IMR-90 (cell line): ENCODE measurements around the gene ARMC5.

Experiments
- CEBPB ChIP-seq: IDR thresholded peaks from 2 replicates; pipeline ENCODE4 v1.6.1; 2012; ENCODE audit warnings: low read depth, low read length, improper control_type of control experiment
- CHD1 ChIP-seq: IDR thresholded peaks from 2 replicates; pipeline ENCODE4 v1.6.1; 2012; ENCODE audit warnings: low read depth, low read length, improper control_type of control experiment
- MAFK ChIP-seq: IDR thresholded peaks from 2 replicates; pipeline ENCODE4 v1.6.1; 2012; ENCODE audit warnings: low read depth, low read length, improper control_type of control experiment
- POLR2A ChIP-seq: IDR thresholded peaks from 2 replicates; pipeline ENCODE4 v1.6.1; 2012; ENCODE audit warnings: mild to moderate bottlenecking, low read depth, low read length
- RAD21 ChIP-seq: IDR thresholded peaks from 2 replicates; pipeline ENCODE4 v1.6.1; 2012; ENCODE audit warnings: low read length, improper control_type of control experiment
- RFX5 ChIP-seq: IDR thresholded peaks from 2 replicates; pipeline ENCODE4 v1.8.0; 2012; ENCODE audit warnings: low read depth, mild to moderate bottlenecking, low read length, moderate library complexity
- SMC3 ChIP-seq: fragments of 150-350 bp; IDR thresholded peaks from 2 replicates; pipeline ENCODE4 v1.6.1; 2016; ENCODE audit warnings: low read depth, mild to moderate bottlenecking, antibody characterized with exemption, low read length, moderate library complexity
- TF ChIP-seq, protein P1 (sequence below): conservative IDR thresholded peaks from 2 replicates; pipeline ENCODE4 v1.5.1; 2012; ENCODE audit warnings: mild to moderate bottlenecking, low read depth, low read length, improper control_type of control experiment
- TF ChIP-seq, protein P2 (sequence below): fragments of 150-350 bp; IDR thresholded peaks from 2 replicates; pipeline ENCODE4 v1.6.1; 2017; ENCODE audit warnings: mild to moderate bottlenecking, antibody characterized with exemption, low read length, low read depth

DNA sequence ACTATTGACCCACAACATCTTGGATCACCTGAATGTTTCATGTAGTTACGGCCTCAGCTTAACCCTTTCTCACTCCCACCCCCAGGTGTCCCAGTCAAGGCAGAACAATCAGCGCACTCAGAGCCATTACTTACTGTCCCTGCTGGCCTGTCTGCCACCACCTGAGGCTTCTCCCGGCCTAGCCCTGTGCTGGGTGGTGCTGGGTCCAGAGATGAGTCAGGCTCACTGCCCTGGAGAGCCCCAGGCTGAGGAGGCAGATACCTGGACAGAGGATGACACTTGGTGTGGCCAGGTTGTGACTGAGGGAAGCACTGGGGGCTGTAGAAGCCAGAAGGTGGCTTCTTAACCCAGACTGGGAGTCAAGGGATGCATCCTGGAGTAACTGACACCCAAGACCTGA lies 19.7 kb downstream of the ARMC5 start:
- no peak for TF ChIP-seq POLR2A
- TF ChIP-seq MAFK, result no peak
- TF ChIP-seq, protein P1, sequence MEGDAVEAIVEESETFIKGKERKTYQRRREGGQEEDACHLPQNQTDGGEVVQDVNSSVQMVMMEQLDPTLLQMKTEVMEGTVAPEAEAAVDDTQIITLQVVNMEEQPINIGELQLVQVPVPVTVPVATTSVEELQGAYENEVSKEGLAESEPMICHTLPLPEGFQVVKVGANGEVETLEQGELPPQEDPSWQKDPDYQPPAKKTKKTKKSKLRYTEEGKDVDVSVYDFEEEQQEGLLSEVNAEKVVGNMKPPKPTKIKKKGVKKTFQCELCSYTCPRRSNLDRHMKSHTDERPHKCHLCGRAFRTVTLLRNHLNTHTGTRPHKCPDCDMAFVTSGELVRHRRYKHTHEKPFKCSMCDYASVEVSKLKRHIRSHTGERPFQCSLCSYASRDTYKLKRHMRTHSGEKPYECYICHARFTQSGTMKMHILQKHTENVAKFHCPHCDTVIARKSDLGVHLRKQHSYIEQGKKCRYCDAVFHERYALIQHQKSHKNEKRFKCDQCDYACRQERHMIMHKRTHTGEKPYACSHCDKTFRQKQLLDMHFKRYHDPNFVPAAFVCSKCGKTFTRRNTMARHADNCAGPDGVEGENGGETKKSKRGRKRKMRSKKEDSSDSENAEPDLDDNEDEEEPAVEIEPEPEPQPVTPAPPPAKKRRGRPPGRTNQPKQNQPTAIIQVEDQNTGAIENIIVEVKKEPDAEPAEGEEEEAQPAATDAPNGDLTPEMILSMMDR, result no peak
- TF ChIP-seq SMC3, result no peak
- no peak for TF ChIP-seq RAD21
- no peak for TF ChIP-seq RFX5
- no peak for TF ChIP-seq CHD1
- no peak for TF ChIP-seq CEBPB
- TF ChIP-seq, protein P2, sequence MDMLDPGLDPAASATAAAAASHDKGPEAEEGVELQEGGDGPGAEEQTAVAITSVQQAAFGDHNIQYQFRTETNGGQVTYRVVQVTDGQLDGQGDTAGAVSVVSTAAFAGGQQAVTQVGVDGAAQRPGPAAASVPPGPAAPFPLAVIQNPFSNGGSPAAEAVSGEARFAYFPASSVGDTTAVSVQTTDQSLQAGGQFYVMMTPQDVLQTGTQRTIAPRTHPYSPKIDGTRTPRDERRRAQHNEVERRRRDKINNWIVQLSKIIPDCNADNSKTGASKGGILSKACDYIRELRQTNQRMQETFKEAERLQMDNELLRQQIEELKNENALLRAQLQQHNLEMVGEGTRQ, result no peak
